GM19099 (cell line): ENCODE results near the gene DSCAML1.

ENCODE experiments used
- POLR2A ChIP-seq: IDR thresholded peaks from 3 replicates; pipeline ENCODE4 v1.6.1; 2011; ENCODE audit warnings: low read depth; ENCODE audit not compliant: insufficient read length; ENCODE audit errors: extremely low read depth

The DSCAML1 gene

DNA sequence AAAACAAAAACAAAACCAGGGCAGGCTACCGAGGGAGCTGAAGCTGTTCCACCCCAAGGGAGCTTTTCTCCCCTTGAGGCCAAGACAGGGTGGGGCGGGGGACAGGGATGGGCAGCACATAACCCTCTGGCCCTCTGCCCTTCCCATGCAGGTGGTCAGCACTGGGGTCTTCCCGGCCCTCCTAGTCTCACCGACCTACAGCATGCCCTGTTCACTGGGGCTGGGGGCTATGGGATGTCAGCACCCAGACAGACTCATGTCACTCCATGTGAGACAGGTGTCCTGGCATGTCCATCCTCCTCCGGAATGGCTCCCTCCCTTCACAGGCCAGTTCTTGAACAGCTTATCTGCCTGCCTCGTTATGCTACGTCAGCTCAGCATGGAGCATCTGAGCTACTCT lies 51.7 kb downstream of the DSCAML1 start:
- no peak for TF ChIP-seq POLR2A

DNA sequence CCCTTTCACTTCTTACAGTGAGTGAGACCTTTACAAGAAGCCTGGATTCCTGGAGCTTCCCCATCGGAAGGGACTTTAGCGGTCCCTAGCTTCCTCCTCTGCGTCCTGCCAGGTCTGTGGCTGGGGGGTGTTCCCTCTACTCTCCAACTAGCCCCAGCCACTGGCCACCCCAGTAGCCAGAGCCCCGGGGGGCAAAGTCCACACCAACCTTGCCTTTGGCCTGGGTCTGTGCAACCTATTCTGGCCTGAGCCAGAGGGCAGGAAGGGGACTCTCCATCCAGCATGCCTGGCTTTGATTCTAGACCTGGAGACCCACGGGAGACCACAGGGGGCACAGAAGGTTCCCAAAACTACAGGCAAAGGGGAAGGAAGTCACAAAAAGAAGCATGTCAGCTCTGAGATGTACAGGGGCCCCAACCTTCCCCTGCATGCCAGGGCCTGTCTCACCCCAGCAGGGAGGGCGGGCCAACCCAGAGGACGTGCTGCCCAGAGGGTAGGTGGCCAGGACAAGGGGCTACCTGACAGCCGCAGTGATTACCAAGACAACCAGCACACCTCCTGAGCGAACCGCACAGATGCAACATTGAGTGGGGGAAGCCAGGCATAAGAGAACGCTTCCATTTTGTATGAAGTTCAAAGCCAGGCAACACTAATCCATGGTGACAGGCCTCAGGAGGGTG lies 52.4 kb downstream of the DSCAML1 start:
- TF ChIP-seq POLR2A: no peak

DNA sequence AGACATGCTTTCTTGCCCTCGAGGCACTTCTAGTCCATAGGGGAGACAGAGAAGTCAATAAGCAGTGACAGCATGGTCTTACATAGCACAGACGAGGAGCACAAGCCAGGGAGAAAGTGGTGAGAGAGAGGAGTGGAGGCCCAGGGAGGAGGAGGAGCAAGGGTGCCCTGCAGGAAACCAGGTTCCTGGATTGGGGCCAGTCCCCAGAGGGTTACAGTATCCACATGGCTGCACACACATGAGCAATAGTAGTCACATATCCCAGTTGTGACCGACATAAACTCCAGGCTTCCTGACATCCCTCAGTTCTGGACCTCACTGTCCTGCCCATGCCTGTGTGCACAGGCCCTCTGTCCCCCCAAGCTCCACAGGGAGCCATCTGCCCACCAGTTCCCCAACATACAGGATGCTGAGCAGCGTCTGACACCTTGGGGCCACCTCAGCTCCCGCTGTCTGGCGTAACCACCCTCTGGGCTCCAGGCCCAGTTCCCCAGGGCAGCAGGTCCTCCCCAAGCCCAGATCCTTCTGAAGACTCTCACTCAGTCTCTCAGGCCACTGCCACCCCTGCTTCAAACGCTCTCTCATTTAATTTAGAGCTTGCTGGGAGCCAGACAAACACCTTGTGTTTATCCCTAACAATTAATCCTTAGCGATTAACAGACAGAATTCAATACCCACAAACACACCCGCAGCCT lies 53.7 kb downstream of the DSCAML1 start:
- no peak for TF ChIP-seq POLR2A

DNA sequence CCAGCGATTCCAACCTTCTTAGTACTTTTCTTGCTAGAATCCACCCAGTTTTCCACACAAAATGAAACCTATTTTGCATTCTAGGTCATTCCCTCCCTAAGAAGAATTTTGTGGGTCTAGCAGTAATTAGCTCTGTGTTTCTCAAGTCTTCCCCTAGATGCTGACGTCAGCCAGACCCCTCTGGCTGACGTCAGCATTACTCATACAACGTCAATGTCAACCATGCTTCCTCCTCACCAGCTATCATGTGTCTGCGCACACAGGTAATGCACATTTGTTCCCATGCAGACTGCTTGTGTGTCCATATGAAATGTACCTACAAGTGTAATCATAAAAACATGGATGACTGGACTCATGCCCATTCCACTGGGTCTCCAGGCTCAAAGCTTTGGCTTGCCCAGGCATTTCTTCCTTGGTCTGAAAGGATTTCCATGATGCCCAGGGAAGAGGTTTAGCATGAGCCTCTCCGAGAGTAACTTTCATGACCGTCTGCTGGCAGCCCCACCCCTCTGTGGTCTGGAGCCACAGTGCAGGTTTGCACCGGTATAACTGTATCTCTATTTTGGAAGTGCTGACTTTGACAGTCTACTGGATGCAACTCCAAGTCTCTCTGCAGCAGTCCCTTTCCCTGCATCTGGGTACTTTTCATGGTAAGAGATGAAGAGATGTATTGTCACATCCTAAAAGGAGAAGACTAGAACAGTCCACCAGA lies 58.6 kb downstream of the DSCAML1 start:
- TF ChIP-seq POLR2A: no peak

DNA sequence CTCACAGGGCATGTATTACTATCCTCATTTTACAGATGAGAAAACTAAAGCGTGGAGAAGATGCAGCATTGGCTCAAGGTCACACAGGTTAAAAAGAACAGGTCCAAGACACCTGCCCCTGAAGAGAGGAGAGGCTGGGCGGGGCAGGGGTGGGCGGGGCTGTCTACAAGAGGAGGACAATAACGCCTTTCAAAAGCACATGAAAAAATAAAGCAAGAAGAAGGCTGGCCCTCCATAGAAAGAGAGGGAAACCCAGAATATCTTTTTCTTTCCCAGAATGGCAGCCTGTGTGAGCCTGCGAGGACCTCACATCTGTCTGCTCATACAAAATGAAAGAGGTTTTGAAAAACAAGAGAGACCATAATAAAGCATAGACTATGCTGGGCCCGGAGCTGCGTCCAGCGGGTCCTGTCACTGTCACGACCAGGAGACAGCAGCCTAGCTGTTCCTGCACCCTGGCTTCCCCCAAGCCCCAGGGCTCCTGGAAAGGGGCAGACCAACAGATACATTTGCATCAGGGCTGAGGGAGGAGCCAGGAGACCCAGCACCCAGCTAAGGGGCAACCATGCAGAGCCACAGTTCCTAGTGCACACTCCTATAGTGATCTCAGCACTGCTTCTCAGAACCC lies 61.6 kb downstream of the DSCAML1 start:
- TF ChIP-seq POLR2A: no peak

DNA sequence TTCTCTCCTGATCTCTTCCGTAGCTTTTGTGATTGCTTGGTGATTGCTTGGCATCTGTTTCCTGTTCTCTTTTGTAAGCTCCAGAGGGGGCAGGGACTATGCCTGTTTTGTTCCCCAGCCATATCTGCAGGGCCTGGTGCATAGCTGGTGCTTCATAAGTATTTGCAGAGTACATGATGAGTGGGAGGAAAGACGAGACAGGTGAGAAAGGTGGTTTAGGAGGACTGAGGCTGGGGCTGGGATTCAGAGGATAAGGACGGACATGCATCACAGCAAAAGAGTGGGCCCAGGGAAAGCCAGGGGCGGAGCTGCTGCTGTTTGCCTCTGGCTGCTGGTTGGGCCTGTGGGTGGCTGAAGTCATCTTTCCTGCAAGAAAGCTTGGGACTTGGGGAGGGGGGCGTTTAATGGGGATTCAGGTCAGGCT lies 62.4 kb downstream of the DSCAML1 start:
- no peak for TF ChIP-seq POLR2A

DNA sequence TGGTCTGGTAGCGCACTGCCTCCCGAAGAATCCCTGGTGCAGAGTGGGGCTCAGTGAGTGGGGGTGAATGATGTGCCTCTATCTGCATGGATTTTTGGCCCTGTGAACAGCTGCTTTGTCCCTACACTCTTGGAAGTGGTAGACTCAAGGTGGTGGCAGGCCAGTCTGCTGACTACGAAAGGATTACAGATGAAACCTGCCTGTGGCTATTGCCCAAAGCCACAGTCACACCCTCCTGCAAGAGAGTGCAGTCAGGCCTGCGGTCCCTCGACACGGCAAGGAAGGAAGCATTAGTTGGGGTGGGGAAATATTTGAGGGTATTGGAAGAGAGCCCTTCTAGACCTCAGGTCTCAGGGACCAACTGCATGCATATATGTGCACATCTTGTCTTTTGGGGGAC lies 63.7 kb downstream of the DSCAML1 start:
- no peak for TF ChIP-seq POLR2A

DNA sequence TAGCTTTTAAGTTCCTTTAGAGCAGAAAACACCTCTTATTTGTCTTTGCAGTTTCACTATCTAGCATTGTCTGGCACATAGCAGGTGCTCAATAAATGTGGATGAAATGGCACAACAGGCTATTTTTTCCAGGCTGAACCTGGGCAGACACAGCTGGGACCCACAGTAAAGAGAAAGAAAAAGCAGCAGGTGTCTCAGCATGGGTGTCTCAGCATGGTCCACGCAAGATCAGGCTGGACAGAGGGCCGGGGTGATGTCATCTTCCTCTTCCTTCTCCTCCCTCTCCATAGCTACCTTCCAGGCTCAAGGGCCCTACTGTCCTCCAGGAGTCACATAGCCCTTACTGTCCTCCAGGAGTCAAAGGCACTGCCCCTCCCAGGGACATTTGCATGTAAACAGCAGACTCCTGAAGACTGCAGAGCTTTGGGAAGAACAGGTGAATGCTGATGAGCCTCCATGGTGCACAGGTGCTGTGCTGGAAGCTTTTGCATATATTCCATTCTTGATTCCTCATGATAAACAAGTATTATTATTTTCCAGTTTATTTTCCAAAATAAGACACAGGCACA lies 65.2 kb downstream of the DSCAML1 start:
- TF ChIP-seq POLR2A: no peak

DNA sequence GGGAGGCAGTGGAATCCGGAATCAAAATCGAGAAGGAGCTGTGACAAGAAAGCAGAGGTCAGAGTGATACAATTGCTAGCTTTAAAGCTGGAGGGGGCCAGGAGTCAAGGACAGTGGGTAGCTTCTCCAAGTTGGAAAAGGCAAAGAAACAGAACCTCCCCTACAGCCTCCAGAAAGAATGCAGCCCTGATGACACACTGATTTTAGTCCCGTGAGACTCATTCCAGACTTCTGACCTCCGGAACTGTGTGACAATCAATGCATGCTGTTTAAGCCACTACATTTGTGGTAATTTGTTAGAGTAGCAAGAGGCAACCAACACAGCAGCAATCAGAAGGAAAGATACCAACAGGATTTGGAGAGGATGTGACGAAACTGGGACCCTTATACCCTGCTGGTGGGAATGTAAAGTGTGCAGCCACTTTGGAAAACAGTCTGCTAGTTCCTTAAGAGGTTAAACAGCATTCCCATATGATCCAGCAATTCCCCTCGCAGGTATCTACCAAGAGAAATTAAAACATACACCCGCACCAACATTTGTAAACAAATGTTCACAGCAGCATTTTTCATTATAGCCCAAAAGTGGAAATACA lies 66.7 kb downstream of the DSCAML1 start:
- no peak for TF ChIP-seq POLR2A

DNA sequence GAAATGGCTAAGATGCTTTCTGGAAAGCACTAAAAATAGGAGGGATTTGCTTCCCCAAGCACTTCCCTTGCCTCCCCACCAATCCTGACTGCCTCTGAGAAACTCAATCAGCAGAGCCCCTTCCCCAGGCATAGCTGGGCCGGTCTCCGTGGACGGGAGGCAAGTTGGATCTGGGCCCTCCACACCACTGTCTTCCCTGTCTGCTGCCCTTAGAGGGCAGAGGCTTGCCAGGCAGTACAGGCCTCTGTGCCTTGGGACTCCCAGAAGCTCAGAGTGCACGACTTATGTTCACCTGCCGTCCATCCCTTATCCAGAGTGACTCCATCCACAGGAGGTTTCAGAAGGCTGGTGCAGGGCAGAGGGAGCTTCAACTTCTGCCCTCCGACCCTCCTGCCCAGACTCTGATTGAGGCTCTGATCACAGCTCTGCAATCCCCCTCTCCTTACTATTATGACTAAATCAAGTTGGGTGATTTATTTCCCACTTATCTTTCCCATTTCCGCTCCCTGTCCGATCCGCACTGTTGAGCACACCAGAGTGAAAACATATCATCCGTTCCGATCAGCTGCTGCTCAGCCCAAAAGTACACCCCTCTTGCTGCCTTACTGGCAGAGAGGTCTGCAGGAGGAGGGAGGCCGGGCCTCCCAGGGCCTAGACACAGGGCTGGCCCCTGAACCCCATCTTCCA lies 71.8 kb downstream of the DSCAML1 start:
- TF ChIP-seq POLR2A: no peak

DNA sequence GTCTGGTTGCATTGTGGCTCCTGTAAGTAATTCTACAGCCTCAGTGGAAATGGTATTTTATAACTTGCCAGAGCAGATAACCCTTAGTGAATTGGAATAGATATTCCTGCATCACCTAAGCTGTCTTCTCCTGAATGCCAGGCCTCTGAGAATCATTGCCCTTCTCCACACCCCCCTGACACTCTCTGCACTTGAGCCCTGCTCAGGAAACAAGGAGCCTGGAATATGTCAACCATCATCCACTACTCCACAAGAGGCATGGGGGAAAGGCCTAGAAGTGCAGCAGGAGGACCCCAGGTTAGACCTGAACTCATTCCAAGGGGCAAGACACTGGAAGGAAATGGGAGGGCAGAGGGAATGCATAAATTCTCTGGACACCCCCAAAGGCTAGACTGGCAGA lies 72.4 kb downstream of the DSCAML1 start:
- TF ChIP-seq POLR2A: no peak

DNA sequence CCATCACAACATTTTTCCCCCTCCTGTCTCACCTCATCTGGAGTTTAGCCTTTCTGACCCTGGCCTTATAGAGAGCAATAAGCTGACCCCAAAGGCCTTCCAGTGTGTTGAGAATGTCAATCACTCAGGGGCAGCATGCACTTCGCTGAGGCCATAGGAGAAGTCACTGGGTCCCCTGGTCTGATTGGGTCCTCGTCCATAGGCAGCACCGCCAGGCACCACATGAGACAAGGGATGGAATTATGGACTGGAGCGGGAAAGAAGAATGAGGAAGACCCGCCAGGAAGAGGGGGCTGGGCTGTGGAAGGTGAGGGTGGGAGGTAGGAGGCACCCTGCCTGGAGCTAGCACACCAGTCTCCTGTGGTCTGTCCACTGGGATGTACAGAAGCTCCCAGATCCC lies 72.9 kb downstream of the DSCAML1 start:
- TF ChIP-seq POLR2A: no peak

DNA sequence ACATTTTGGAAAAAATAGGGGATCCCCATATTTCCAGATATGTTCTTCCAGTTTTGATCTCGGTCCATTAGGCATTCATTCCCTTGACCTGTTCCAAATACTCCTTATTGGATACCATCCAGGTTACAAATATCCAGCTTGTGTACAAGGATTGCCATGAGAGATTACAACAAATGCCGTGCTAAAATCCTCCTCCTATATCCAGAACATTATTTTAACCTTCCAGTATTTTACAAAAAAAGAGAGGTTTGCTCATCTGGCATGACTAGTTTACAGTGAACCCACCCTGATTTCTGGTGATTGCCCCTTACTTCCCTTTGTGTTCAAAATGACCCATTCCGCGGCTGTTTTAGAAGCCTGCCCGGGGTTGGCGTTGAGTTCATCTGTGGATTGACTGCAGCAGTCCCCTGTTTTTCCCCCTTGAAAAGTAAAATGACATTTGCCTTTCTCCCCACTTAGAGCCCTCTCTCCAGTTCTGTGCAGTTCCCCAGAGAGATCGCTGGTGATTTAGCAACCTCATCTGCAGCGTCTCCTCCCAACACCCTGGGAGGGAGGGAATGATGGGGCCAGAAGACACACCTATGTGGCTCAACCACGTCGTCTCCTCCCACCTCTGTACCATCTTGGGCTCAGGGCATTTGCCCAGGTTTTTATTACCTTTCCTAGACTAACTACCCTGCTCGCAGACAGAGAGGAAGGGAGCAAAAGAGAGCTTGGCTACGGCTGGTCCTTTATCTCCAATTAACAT lies 73.6 kb downstream of the DSCAML1 start:
- TF ChIP-seq POLR2A: no peak

DNA sequence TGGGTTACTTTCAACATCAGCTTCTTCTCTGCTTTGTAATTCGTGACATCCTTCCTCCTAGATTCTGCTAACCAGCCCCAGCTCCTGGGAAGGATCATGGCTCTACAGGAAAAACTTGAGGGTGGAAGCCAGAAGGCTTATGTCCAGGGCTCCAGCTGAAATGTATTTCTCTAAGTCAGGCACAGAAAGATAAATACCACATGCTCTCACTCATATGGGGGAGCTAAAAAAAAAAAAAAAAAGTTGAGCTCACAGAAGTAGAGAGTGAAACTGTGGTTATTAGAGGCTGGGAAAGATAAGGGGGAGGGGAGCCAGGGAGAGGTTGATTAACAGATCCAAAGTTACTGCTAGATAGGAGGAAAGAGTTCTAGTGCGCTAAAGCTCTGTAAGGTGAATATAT lies 74.9 kb downstream of the DSCAML1 start:
- no peak for TF ChIP-seq POLR2A

DNA sequence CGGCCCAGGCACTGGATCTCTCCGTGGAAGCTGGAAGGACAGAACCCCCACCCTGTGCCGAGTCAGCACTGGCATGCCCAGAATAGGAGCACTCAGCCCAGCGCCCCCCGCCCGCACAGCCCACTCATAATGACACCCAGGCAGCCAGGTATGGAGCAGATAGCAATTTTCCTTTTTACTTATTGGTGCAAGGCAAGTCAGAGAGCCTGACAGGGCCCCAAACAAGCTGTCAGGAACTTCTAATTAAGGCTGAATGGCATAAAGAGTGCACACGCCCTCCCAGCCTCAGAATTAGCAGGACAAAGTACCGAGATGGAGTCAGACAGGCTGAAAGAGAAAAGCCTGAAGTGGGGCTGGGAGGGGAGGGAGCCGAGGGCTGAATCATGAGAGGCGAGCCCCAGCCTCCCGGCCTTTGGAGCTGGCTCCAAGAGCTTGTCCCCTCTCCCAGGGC lies 76.9 kb downstream of the DSCAML1 start:
- no peak for TF ChIP-seq POLR2A
